Measurements from ENCODE around the gene PM20D1.

GRCh38 chr1:205817364-205817763 is 32.6 kb downstream of the PM20D1 start:
- TF ChIP-seq CTCF (IDR thresholded peaks at IDR 0.05): no peak
- TF ChIP-seq POLR2A (IDR thresholded peaks at IDR 0.05): no peak
- no peak for TF ChIP-seq POLR2AphosphoS5 (IDR thresholded peaks at IDR 0.05)
